HG03460 (cell line): Measurements from ENCODE around the gene AMBRA1.

Source experiments
- ATAC-seq: cut with Tn5 transposase; IDR thresholded peaks from one replicate; pipeline ENCODE4 v1.9.1; 2021; ENCODE audit not compliant: unreplicated experiment

Gene AMBRA1

DNA sequence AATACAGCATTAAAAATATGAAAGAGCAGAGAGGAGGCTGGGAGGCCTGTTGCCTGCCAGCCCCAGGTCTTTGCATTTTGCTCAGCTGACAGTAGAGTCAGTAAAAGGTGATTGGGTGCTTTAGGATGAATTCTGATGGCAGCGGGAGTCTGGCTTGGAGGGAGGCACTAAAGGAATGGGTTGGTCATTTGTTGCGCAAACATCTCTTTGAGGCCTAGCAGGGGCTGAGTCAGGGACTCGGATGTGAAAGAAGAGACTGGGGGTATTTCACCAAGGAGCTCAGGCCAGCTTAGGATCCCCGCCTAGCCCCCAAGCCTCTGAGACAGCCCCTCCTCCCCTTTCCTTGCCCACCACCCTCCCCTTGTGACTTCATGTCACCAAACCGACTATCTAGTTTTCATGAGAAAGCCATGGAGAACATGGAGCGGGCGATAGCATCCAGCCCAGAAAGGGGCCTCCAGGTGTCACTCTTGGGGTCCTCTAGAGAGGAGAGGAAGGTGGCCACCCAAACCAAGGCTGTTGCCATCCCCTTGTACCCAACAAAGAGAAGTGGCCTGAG is 236.8 kb downstream of the AMBRA1 start:
- ATAC-seq = no peak

DNA sequence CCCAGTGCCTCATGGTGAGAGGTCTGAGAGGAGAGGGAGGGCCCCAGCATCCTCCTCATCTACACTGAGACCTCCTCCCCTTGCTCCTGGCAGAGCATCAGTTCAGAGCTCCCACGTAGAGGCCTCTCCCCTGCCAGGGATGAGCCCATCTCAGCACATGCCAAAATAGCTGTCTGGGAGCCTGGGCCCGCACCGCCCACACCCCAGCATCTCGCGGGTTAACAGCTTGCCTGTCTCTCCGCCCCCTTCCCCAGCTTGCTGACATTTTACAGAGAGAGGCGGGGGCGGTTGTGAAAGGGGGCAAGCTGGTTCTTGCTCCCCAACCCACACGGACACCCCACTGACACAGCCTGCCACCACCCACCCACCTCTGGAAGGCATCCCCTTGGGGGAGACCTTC is 240.1 kb downstream of the AMBRA1 start:
- no peak for ATAC-seq

DNA sequence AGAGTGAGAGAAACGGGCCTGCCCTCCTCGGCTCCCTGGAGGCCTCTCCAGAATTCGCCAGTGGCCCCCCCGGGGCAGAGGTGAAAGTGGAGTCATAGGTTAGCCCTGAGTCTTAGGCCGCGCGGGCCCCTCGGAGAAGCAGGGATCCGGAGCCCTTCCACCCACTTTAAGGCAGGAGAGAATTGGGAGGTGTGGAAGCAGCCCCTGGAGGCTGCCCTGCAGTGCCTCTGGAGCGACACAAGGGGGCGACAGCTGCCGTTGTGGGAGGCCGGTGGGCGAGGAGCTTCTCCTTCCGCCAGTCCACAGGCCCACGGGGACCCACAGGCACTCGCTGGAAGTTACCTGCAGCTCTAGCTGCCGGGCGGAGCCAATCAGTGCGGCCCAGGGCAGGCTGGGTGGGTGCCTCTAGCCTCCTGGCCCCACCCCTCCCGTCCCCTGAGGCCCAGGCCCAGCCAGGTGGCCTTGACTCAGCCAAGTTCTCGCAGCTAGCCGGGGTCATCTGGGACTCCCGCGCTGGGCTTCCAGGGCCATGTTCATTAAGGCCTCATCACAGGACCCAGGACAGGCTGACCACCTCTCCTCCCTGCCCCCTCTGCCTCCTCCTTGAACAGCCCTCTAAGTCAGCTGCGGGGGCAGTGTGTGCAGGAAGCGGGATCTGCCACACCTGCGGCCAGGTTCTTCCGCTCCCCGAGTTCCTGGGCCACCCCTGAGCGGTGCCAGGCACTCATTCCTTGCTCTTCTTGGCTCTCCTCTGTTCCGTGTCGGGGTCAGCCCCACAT is 241.6 kb downstream of the AMBRA1 start:
- no peak for ATAC-seq

DNA sequence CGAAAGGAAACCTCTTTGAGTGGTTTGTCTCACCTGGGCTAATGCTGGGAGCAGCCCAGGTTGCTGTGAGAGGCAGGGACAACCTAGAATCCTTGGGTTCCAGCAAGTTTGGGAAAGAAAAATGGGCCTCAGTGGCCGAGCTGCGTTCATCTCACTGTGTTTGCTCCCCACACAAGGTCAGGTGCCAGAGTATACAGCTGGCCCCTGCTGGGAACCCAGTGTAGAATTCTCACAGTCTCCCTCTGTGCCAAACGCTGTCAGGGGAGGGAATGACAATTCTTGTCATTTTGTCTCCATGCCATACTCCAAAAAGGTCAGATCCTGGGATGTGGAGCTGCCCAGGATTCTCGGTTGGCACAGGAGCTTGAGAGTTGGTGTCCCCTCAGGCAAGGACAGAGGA is 242.2 kb downstream of the AMBRA1 start:
- no peak for ATAC-seq

DNA sequence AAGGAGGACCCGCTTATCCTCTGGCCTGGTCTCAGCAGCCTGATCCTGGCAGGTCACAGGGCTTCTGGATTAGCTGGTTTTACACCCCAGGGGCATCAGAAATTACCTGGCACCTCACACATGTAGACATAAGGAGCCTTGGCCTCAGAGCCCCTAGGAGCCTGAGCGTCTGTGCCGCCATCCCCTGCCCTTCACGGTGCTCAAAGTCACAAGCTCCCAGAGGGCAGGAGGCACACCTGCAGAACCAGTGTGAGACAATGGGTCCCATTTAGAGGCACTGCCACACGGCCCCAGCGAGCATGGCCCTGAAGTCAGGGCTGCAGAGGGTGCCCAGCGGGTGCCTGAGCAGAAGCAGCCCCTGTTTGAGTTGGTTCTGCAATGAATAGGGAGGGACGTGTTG is 242.7 kb downstream of the AMBRA1 start:
- ATAC-seq = no peak

DNA sequence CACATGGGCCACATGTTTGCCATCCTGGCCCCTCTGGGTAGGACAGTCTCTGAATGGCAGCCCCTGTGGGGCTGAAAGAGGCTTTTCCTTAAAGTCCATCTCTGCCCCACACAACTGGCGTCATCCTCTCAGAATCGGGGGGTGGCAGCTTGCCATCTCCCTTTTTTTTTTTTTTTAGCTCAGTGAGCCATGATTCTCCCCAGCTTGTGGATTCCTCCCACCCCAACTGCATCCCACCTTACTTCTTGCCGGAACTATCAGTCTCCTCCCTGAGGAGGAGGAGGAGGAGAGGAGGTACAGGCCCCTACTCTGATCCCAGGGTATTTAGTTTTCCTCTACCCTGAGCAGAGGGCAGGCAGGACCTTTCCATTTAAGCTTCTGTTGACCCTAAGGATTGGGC is 243.1 kb downstream of the AMBRA1 start:
- no peak for ATAC-seq

DNA sequence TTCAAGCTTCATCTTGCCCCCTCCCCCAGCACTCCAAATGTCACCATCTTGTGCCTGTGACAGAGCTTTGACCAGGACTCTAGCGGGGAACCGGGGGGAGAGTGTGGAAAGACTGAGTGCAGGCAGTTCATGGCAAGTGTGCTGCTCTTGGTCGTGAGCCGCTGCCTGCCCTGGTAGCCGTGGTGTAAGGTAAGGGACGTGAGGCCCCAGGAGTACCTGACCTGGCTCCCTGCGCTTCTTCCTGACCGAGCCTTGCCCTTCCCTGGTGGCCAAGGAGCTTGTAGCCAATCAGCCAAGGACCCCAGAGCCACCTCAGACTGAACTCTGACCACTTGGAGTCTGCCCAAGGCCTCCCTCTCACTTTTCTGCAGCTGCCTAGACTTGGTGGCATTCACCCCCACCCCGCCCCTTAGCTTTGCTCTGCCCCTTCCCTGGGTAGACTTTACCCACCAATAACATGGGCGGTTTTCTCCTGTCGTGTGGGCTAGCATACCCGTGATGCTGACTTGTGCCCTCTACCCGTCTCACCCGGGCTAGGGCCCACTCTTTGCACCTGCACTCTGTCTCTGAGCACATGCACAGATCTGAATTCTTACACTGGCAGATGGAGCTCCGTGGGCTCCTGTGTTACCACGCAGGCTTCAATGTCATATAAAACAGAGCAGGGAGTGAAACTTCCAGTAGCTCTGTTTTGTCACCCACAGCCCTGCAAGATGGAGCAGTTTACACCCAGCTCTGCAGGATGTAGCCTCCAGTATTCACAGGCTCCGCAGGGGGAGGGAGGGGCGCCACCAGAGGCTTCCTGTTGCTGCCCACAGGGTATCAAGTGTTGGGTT is 245.0 kb downstream of the AMBRA1 start:
- no peak for ATAC-seq

DNA sequence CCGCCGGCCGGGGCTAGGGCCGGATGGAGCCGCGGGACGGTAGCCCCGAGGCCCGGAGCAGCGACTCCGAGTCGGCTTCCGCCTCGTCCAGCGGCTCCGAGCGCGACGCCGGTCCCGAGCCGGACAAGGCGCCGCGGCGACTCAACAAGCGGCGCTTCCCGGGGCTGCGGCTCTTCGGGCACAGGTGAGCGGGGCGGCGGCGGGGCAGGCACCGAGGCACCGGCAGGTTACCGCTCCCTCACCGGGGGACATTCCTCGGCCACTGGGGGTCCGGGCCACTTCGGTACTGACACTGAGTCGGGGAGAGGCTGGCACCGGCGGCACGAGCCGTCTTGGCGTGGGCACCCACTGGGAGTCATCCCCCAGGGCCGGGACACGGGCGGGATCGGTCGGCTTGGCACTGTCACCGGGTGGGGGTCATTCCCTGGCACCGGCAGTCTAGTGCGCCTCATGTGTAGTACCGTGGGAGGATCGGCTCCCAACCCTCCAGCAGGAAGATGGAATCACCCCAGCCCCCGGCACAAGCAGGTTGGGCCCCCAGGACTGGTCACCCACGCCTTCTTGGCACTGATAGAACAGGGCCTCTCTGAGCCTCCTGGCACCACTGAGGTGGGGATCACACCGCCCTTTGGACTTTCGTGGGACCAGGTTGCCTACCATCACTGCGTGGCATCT is 246.0 kb downstream of the AMBRA1 start:
- ATAC-seq = peak; percentile 11

DNA sequence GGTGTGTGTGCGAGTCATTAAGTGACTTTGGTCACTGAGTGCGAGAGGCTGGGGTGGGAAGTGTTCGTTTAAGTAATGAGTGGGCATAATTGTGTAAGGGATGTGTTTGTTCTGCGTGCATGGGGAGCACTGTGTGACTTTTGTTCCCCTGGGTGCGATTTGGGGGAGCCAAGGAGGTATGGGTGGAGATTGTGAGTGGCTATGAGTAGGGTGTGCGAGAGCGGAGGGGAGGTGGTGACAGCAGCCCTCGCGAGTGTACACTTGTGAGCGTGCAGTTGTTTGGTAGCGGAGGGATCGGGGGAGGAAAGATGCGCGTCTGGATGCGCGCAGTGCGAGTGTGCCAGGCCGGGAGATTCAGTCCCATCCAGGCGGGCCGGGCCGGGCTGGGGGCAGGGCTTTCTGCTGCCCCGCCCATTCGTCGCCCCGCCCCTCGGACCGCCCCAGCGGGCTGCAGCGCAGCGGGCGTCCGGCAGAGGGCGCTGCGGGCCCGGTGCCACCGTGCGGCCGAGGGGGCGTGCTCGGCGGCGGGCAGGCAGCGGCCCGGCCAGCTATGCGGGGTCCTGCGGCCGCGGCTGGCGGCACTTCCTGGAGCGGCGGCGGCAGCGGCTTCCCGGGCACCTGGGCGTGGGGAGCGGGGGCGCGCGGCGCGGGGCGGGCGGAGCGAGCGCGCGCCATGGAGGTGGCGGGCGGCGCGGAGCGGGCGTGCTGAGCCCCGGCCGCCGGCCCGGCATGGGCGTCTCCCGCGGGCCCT is 246.8 kb downstream of the AMBRA1 start, which contains the start of gene DGKZ:
Gene DGKZ (plus strand): TSS at position 578 of the 751 bp plus-strand sequence. CDS start 197 bp downstream, outside the sequence.
- peak; percentile 54 for ATAC-seq
